ENCODE results near the gene UBE2QL1. TPM values are rescaled to one million over a fixed set of nuclear protein-coding genes. Genes with fewer than 3 reads are reported as not detected.
"Not testable (repeated sequence)": the region's sequence is repeated elsewhere in the genome, so short reads cannot be mapped to it uniquely, and the experiment has no call there.

The UBE2QL1 gene
- total RNA-seq, 1 donor from 2014 or later: not detected

GRCh38 chr5:6505783-6506557 is 57.3 kb downstream of the UBE2QL1 start:
- Histone ChIP-seq H3K27ac (no peak overlapping the region), H3K9me3 (no peaks in the 10 kb centered on the region), H3K27me3 (ENCODE audit: low read depth) (no peaks in the 10 kb centered on the region), H3K4me3 (no peak overlapping the region), H3K4me1 (no peaks in the 10 kb centered on the region), H3K36me3 (no peaks in the 10 kb centered on the region)
- ATAC-seq: no peak
- TF ChIP-seq CTCF (IDR thresholded peaks at IDR 0.05): no peak
- intact Hi-C loops (cut with DNase I): no loop called here
- no peak for DNase-seq

- H3K9me3 ChIP-seq: no peaks in the 10 kb centered on the region
- H3K4me1 ChIP-seq: no peaks in the 10 kb centered on the region
- no peak overlapping the region for H3K4me3 ChIP-seq
- intact Hi-C loops (cut with DNase I): no loop called here
- H3K27me3 ChIP-seq (ENCODE audit: low read depth): no peaks in the 10 kb centered on the region
- no peak for DNase-seq
- H3K36me3 ChIP-seq: no peaks in the 10 kb centered on the region
- no peak for TF ChIP-seq CTCF (IDR thresholded peaks at IDR 0.05)
- no peak for ATAC-seq
- no peak overlapping the region for H3K27ac ChIP-seq
Observed at GRCh38 chr5:6506611-6507010, 58.0 kb downstream of the UBE2QL1 start.

GRCh38 chr5:6508931-6509330 is 60.3 kb downstream of the UBE2QL1 start:
- DNase-seq: no peak
- Histone ChIP-seq H3K9me3 (no peaks in the 10 kb centered on the region), H3K27me3 (ENCODE audit: low read depth) (no peaks in the 10 kb centered on the region), H3K4me3 (no peak overlapping the region), H3K27ac (no peak overlapping the region), H3K4me1 (no peaks in the 10 kb centered on the region), H3K36me3 (no peaks in the 10 kb centered on the region)
- intact Hi-C loops (cut with DNase I): no loop called here
- no peak for TF ChIP-seq CTCF (IDR thresholded peaks at IDR 0.05)
- ATAC-seq: no peak

GRCh38 chr5:6510132-6510531 is 61.5 kb downstream of the UBE2QL1 start:
- no peak for ATAC-seq
- no peak for DNase-seq
- no peaks in the 10 kb centered on the region for H3K27me3 ChIP-seq (ENCODE audit: low read depth)
- no peaks in the 10 kb centered on the region for H3K36me3 ChIP-seq
- H3K4me1 ChIP-seq: no peaks in the 10 kb centered on the region
- H3K9me3 ChIP-seq: no peaks in the 10 kb centered on the region
- intact Hi-C loops (cut with DNase I): no loop called here
- H3K27ac ChIP-seq: no peak overlapping the region
- no peak for TF ChIP-seq CTCF (IDR thresholded peaks at IDR 0.05)
- H3K4me3 ChIP-seq: no peak overlapping the region

GRCh38 chr5:6510973-6511372 is 62.3 kb downstream of the UBE2QL1 start:
- no peaks in the 10 kb centered on the region for H3K9me3 ChIP-seq
- TF ChIP-seq CTCF (IDR thresholded peaks at IDR 0.05): no peak
- H3K4me3 ChIP-seq: no peak overlapping the region
- H3K36me3 ChIP-seq: no peaks in the 10 kb centered on the region
- DNase-seq (no peak), ATAC-seq (no peak)
- H3K27me3 ChIP-seq (ENCODE audit: low read depth): no peaks in the 10 kb centered on the region
- no peaks in the 10 kb centered on the region for H3K4me1 ChIP-seq
- intact Hi-C loops (cut with DNase I): no loop called here
- H3K27ac ChIP-seq: no peak overlapping the region

- ATAC-seq; H3K27ac ChIP-seq; intact Hi-C loops (cut with DNase I); H3K9me3 ChIP-seq; H3K36me3 ChIP-seq; H3K27me3 ChIP-seq (ENCODE audit: low read depth); H3K4me3 ChIP-seq; DNase-seq; H3K4me1 ChIP-seq: not testable (repeated sequence)
Observed at GRCh38 chr5:6515812-6516211, 67.2 kb downstream of the UBE2QL1 start.
